HCT116 (cell line): ENCODE data around the gene PTP4A2. TPM values are rescaled to one million over a fixed set of nuclear protein-coding genes. Genes with fewer than 3 reads are reported as not detected.

Source experiments
- ATAC-seq: fragments of 200-7000 bp; cut with Tn5 transposase; 2 replicates; pipeline ENCODE4 v1.9.1; 2020; ENCODE audit warnings: mild to moderate bottlenecking, moderate library complexity
- BruUV-seq: library from RNA; stranded (reverse); fragments of 400-500 nt; replicated peaks from 2 replicates; lab custom pipeline; 2021; lab: Mats Ljungman, UMichigan
- CTCF ChIA-PET: fragments of 300-600 bp; sonication (Branson Sonifier 250); formaldehyde crosslinking; loops from one replicate; lab custom pipeline; 2021; ENCODE audit warnings: antibody characterized with exemption; lab: Charles Lee
- POLR2A ChIA-PET: fragments of 300-600, 350-600 bp; sonication (Branson Sonifier 250); formaldehyde crosslinking; loops from one replicate; lab custom pipeline; 2021; ENCODE audit warnings: antibody characterized with exemption; lab: Charles Lee
- RAD21 ChIA-PET, 2 experiments: fragments of 300-600 bp; sonication (Branson Sonifier 250); formaldehyde crosslinking; loops; one replicate each; lab custom pipeline; 2023; ENCODE audit warnings: low total read pairs in 2 of 2; ENCODE audit not compliant: uncharacterized antibody in 2 of 2, unreplicated experiment in 2 of 2, low non-redundant PET in 1 of 2; lab: Charles Lee
- DNase-seq: peaks from one replicate; pipeline ENCODE4 v3.0.0-alpha.2; 2010; ENCODE audit warnings: low read depth, low spot score
- H2AFZ ChIP-seq: fragments of 200-600 bp; shearing (Covaris generic), sonication (generic); 2 replicates; pipeline ENCODE4 v1.6.1; 2017; ENCODE audit warnings: low read depth, mixed run types, mixed read lengths, antibody characterized with exemption, low read length; ENCODE audit not compliant: poor library complexity, severe bottlenecking
- H3K27ac ChIP-seq: 2 replicates; pipeline ENCODE4 v1.5.1; 2012; ENCODE audit warnings: low read depth, low read length
- H3K27me3 ChIP-seq: fragments of 200-600 bp; sonication (generic); 2 replicates; pipeline ENCODE4 v1.6.1; 2016; ENCODE audit warnings: mixed run types, low read length, mixed read lengths; ENCODE audit not compliant: insufficient read depth
- H3K36me3 ChIP-seq, 2 experiments: fragments of 200-500 bp in 1 of 2; fragments of 200-600 bp in 1 of 2; sonication (Bioruptor generic) in 1 of 2; sonication (generic) in 1 of 2; 2 replicates each; pipeline versions ENCODE4 v1.5.1 to v1.6.1; 2014 to 2016; ENCODE audit warnings: low read length in 2 of 2, inconsistent platforms in 1 of 2, mixed read lengths in 1 of 2, mixed run types in 1 of 2; ENCODE audit not compliant: insufficient read depth in 2 of 2, control insufficient read depth in 1 of 2
- H3K4me1 ChIP-seq, 2 experiments: fragments of 200-600 bp in 1 of 2; sonication (generic) in 1 of 2; 2 replicates each; pipeline versions ENCODE4 v1.5.1 to v1.6.1; 2012 to 2017; ENCODE audit warnings: low read length in 2 of 2, inconsistent platforms in 1 of 2, mild to moderate bottlenecking in 1 of 2, mixed read lengths in 1 of 2, mixed run types in 1 of 2, moderate library complexity in 1 of 2; ENCODE audit not compliant: insufficient read depth in 2 of 2, control insufficient read depth in 1 of 2
- H3K4me2 ChIP-seq: fragments of 200-600 bp; sonication (generic); 2 replicates; pipeline ENCODE4 v1.6.1; 2017; ENCODE audit warnings: mixed run types, low read length, mixed read lengths
- H3K4me3 ChIP-seq, 2 experiments: fragments of 200-600 bp in 1 of 2; sonication (generic) in 1 of 2; replicated peaks in 1 of 2; 2 replicates each; pipeline ENCODE4 v1.5.1; 2011 to 2016; ENCODE audit warnings: low read length in 2 of 2, control low read depth in 1 of 2, low read depth in 1 of 2, mild to moderate bottlenecking in 1 of 2, mixed read lengths in 1 of 2, mixed run types in 1 of 2
- H3K79me2 ChIP-seq: fragments of 200-600 bp; sonication (generic); 2 replicates; pipeline ENCODE4 v1.6.1; 2017; ENCODE audit warnings: mild to moderate bottlenecking, mixed run types, low read length, moderate library complexity, mixed read lengths; ENCODE audit not compliant: insufficient read depth
- H3K9ac ChIP-seq: fragments of 200-600 bp; sonication (generic); 2 replicates; pipeline ENCODE4 v1.6.1; 2016; ENCODE audit warnings: low read length, mixed read lengths
- H3K9me2 ChIP-seq: fragments of 200-600 bp; sonication (generic), shearing (Covaris generic); 2 replicates; pipeline ENCODE4 v1.6.1; 2017; ENCODE audit warnings: mixed run types, mild to moderate bottlenecking, moderate library complexity; ENCODE audit not compliant: insufficient read depth
- H3K9me3 ChIP-seq, 2 experiments: fragments of 200-500 bp in 1 of 2; fragments of 200-600 bp in 1 of 2; sonication (Bioruptor generic) in 1 of 2; sonication (generic) in 1 of 2; 2 replicates each; pipeline ENCODE4 v1.6.1; 2014 to 2017; ENCODE audit warnings: low read length in 2 of 2, mixed read lengths in 2 of 2, inconsistent platforms in 1 of 2, low read depth in 1 of 2, mild to moderate bottlenecking in 1 of 2, mixed run types in 1 of 2, moderate library complexity in 1 of 2; ENCODE audit not compliant: control insufficient read depth in 1 of 2, insufficient read depth in 1 of 2
- H4K20me1 ChIP-seq: fragments of 200-600 bp; sonication (generic), shearing (Covaris generic); 2 replicates; pipeline ENCODE4 v1.6.1; 2017; ENCODE audit warnings: mixed run types, mild to moderate bottlenecking, moderate library complexity; ENCODE audit not compliant: insufficient read depth
- CTCF ChIP-seq, 3 experiments: fragments of 200-600 bp in 1 of 3; sonication (generic) in 1 of 3; IDR thresholded peaks in 2 of 3; conservative IDR thresholded peaks in 1 of 3; 2 replicates each; pipeline ENCODE4 v1.5.1; 2012 to 2017; ENCODE audit warnings: low read depth in 2 of 3, low read length in 2 of 3, antibody characterized with exemption in 1 of 3, borderline replicate concordance in 1 of 3, control low read depth in 1 of 3, mild to moderate bottlenecking in 1 of 3, mixed read lengths in 1 of 3, mixed run types in 1 of 3, moderate library complexity in 1 of 3; ENCODE audit not compliant: insufficient read depth in 1 of 3
- EZH2 ChIP-seq: fragments of 200-600 bp; sonication (generic); IDR thresholded peaks from 2 replicates; pipeline ENCODE4 v1.6.1; 2017; ENCODE audit warnings: antibody characterized with exemption, mixed run types
- JUND ChIP-seq: IDR thresholded peaks from 2 replicates; pipeline ENCODE4 v1.6.1; 2012
- MAX ChIP-seq: IDR thresholded peaks from 2 replicates; pipeline ENCODE4 v1.6.1; 2012
- POLR2A ChIP-seq: IDR thresholded peaks from 2 replicates; pipeline ENCODE4 v1.7.0; 2011; ENCODE audit warnings: borderline replicate concordance; ENCODE audit not compliant: insufficient read depth, insufficient read length; ENCODE audit errors: extremely low read depth
- POLR2AphosphoS5 ChIP-seq: IDR thresholded peaks from 2 replicates; pipeline ENCODE4 v1.6.1; 2011; ENCODE audit warnings: mild to moderate bottlenecking, low read depth, low read length, moderate library complexity
- RAD21 ChIP-seq: IDR thresholded peaks from 2 replicates; pipeline ENCODE4 v1.6.1; 2012; ENCODE audit warnings: low read depth, mild to moderate bottlenecking
- REST ChIP-seq: IDR thresholded peaks from 2 replicates; pipeline ENCODE4 v1.6.1; 2012; ENCODE audit warnings: low read depth
- SIN3A ChIP-seq: IDR thresholded peaks from 2 replicates; pipeline ENCODE4 v1.6.1; 2012; ENCODE audit warnings: low read depth
- TCF7L2 ChIP-seq: IDR thresholded peaks from 2 replicates; pipeline ENCODE4 v1.7.0; 2011; ENCODE audit warnings: borderline replicate concordance, inconsistent platforms; ENCODE audit not compliant: insufficient read depth, insufficient read length; ENCODE audit errors: extremely low read depth
- YY1 ChIP-seq: IDR thresholded peaks from 2 replicates; pipeline ENCODE4 v1.6.1; 2011; ENCODE audit warnings: low read length, low read depth, moderate library complexity, mild to moderate bottlenecking; ENCODE audit not compliant: insufficient replicate concordance; ENCODE audit errors: extremely low read depth
- ZNF274 ChIP-seq: fragments of 200-500 bp; sonication (Bioruptor generic); IDR thresholded peaks from 2 replicates; pipeline ENCODE4 v1.6.1; 2014; ENCODE audit warnings: mild to moderate bottlenecking, low read depth, low read length, inconsistent platforms
- intact Hi-C: fragments of 100-400 bp; cut with micrococcal nuclease; formaldehyde crosslinking; loops from 2 replicates; pipeline ENCODE4 v1.10.0; 2022
- total RNA-seq: library from RNA; stranded (reverse); gene quantifications from one replicate; pipeline ENCODE4 v1.2.1, GENCODE V29; 2021; ENCODE audit not compliant: unreplicated experiment

Gene PTP4A2
- total RNA-seq, 1 experiment from 2014 or later, result 267 TPM

GRCh38 chr1:31926853-31927660 is 11.1 kb downstream of the PTP4A2 start:
- Histone ChIP-seq H3K79me2 (peaks cover 99% of the 10 kb centered on the region), H3K4me3 (no peak overlapping the region), H3K27ac (no peak overlapping the region), H3K9me3 (no peaks in the 10 kb centered on the region)
- no peak for TF ChIP-seq CTCF (IDR thresholded peaks at IDR 0.05 in 2 of 3, conservative IDR thresholded peaks at IDR 0.05 in 1 of 3; ENCODE audit: borderline replicate concordance in 1 of 3, insufficient read depth in 1 of 3, low read depth in 2 of 3, low read length in 2 of 3)
- no peak for TF ChIP-seq POLR2A
- no peak for TF ChIP-seq MAX
- TF ChIP-seq JUND, result no peak
- no peak for TF ChIP-seq EZH2
- TF ChIP-seq ZNF274, result no peak
- TF ChIP-seq REST, result no peak
- no peak for TF ChIP-seq TCF7L2
- TF ChIP-seq POLR2AphosphoS5, result no peak
- no peak for TF ChIP-seq RAD21
- no peak for TF ChIP-seq SIN3A
- TF ChIP-seq YY1, result no peak
- TF ChIP-seq, all 23 proteins: peak for 0
- CTCF ChIA-PET, result interaction anchor here (1.2 kb wide), 1 partner anchor 37 kb away, joined by 3 read pairs; no protein-coding TSS in a partner anchor
- Histone ChIP-seq H3K4me1 (peaks cover 68 to 87% of the 10 kb centered on the region in 2 experiments), H2AFZ (no peak overlapping the region), H3K9me2 (no peaks in the 10 kb centered on the region), H3K36me3 (peaks cover 0 to 10% of the 10 kb centered on the region in 2 experiments; a peak in 1 of 4 replicates), H3K4me2 (no peak overlapping the region), H3K9ac (no peak overlapping the region), H4K20me1 (peaks cover 54% of the 10 kb centered on the region), H3K27me3 (no peaks in the 10 kb centered on the region)
- intact Hi-C loops, result no loop called here
- no TSS peak for BruUV-seq
- POLR2A ChIA-PET, result interaction anchor here (0.9 kb wide), 1 partner anchor 1038 kb away, joined by 3 read pairs; the partner anchor contains the start of gene RNF19B
- ATAC-seq (no peak), DNase-seq (no peak)
- RAD21 ChIA-PET, result interaction anchor here in 1 of 2 experiments (0.6 kb wide), 1 partner anchor 381 kb away, joined by 3 read pairs; no protein-coding TSS in a partner anchor
